ENCODE measurements around the gene GJD3.
"Not testable (repeated sequence)": the region's sequence is repeated elsewhere in the genome, so short reads cannot be mapped to it uniquely, and the experiment has no call there.

GJD3 gene

GRCh38 chr17:40364121-40364861 is at the start of gene GJD3:
Gene GJD3, minus strand, starts transcription at chr17:40364737. Its CDS starts 922 bp downstream, at chr17:40363815.
- no peak for DNase-seq (ENCODE audit: low read depth)

- DNase-seq (ENCODE audit: low read depth): not testable (repeated sequence)
Observed at GRCh38 chr17:40414312-40414711, 49.8 kb upstream of the GJD3 start.

- no peak for DNase-seq (ENCODE audit: low read depth)
Observed at GRCh38 chr17:40412880-40413279, 48.3 kb upstream of the GJD3 start.

- no peak for DNase-seq (ENCODE audit: low read depth)
Observed at GRCh38 chr17:40411821-40412220, 47.3 kb upstream of the GJD3 start.

GRCh38 chr17:40410082-40410481 is 45.5 kb upstream of the GJD3 start:
- no peak for DNase-seq (ENCODE audit: low read depth)

GRCh38 chr17:40409540-40409939 is 45.0 kb upstream of the GJD3 start:
- DNase-seq (ENCODE audit: low read depth): not testable (repeated sequence)

- DNase-seq (ENCODE audit: low read depth): no peak
Observed at GRCh38 chr17:40407460-40407859, 42.9 kb upstream of the GJD3 start.

- no peak for DNase-seq (ENCODE audit: low read depth)
Observed at GRCh38 chr17:40404003-40404402, 39.5 kb upstream of the GJD3 start.

GRCh38 chr17:40402668-40403067 is 38.1 kb upstream of the GJD3 start:
- no peak for DNase-seq (ENCODE audit: low read depth)

- no peak for DNase-seq (ENCODE audit: low read depth)
Observed at GRCh38 chr17:40399185-40399584, 34.6 kb upstream of the GJD3 start.

- not testable (repeated sequence) for DNase-seq (ENCODE audit: low read depth)
Observed at GRCh38 chr17:40386555-40386954, 22.0 kb upstream of the GJD3 start.

GRCh38 chr17:40382251-40382650 is 17.7 kb upstream of the GJD3 start:
- DNase-seq (ENCODE audit: low read depth): no peak

GRCh38 chr17:40378966-40379365 is 14.4 kb upstream of the GJD3 start:
- no peak for DNase-seq (ENCODE audit: low read depth)

- DNase-seq (ENCODE audit: low read depth): no peak
Observed at GRCh38 chr17:40377832-40378231, 13.3 kb upstream of the GJD3 start.

- DNase-seq (ENCODE audit: low read depth): not testable (repeated sequence)
Observed at GRCh38 chr17:40376541-40376940, 12.0 kb upstream of the GJD3 start.

- not testable (repeated sequence) for DNase-seq (ENCODE audit: low read depth)
Observed at GRCh38 chr17:40375786-40376185, 11.2 kb upstream of the GJD3 start.

- DNase-seq (ENCODE audit: low read depth): no peak
Observed at GRCh38 chr17:40374821-40375498, 10.4 kb upstream of the GJD3 start.

- no peak for DNase-seq (ENCODE audit: low read depth)
Observed at GRCh38 chr17:40373999-40374398, 9.5 kb upstream of the GJD3 start.

GRCh38 chr17:40373324-40373723 is 8.8 kb upstream of the GJD3 start:
- no peak for DNase-seq (ENCODE audit: low read depth)

GRCh38 chr17:40372644-40373043 is 8.1 kb upstream of the GJD3 start:
- DNase-seq (ENCODE audit: low read depth): not testable (repeated sequence)

- DNase-seq (ENCODE audit: low read depth): no peak
Observed at GRCh38 chr17:40372031-40372430, 7.5 kb upstream of the GJD3 start.

GRCh38 chr17:40371261-40371929 is 6.9 kb upstream of the GJD3 start:
- DNase-seq (ENCODE audit: low read depth): no peak

- DNase-seq (ENCODE audit: low read depth): no peak
Observed at GRCh38 chr17:40369923-40370322, 5.4 kb upstream of the GJD3 start.
